Measurements from ENCODE around the gene SYNGR1.

GRCh38 chr22:39422721-39423120 lies 72.9 kb downstream of the SYNGR1 start:
- TF ChIP-seq POLR2A (IDR thresholded peaks at IDR 0.05): no peak
- TF ChIP-seq, protein P1, sequence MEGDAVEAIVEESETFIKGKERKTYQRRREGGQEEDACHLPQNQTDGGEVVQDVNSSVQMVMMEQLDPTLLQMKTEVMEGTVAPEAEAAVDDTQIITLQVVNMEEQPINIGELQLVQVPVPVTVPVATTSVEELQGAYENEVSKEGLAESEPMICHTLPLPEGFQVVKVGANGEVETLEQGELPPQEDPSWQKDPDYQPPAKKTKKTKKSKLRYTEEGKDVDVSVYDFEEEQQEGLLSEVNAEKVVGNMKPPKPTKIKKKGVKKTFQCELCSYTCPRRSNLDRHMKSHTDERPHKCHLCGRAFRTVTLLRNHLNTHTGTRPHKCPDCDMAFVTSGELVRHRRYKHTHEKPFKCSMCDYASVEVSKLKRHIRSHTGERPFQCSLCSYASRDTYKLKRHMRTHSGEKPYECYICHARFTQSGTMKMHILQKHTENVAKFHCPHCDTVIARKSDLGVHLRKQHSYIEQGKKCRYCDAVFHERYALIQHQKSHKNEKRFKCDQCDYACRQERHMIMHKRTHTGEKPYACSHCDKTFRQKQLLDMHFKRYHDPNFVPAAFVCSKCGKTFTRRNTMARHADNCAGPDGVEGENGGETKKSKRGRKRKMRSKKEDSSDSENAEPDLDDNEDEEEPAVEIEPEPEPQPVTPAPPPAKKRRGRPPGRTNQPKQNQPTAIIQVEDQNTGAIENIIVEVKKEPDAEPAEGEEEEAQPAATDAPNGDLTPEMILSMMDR (IDR thresholded peaks at IDR 0.05): no peak

Data from stomach (tissue), 4 donors.